Tibial nerve (tissue), 4 donors: ENCODE results near the gene PNRC1.

Experiments used
- CTCF ChIP-seq, 5 experiments: fragments of 200-600 bp in 3 of 5; fragments of 450-650 bp in 2 of 5; sonication (generic) in 3 of 5; IDR thresholded peaks; one replicate each; pipeline ENCODE4 v1.5.1; 2016 to 2019; ENCODE audit warnings: antibody characterized with exemption in 5 of 5, mild to moderate bottlenecking in 3 of 5, moderate library complexity in 2 of 5
- EP300 ChIP-seq, 2 donors: sonication (generic); formaldehyde crosslinking; IDR thresholded peaks; one replicate each; pipeline ENCODE4 v1.6.1; 2017; ENCODE audit warnings: antibody characterized with exemption in 2 of 2, mild to moderate bottlenecking in 1 of 2
- POLR2A ChIP-seq, 2 donors: fragments of 450-650 bp; IDR thresholded peaks; one replicate each; pipeline ENCODE4 v1.6.1; 2017; ENCODE audit warnings: antibody characterized with exemption in 2 of 2, mild to moderate bottlenecking in 2 of 2, moderate library complexity in 2 of 2

- no peak for TF ChIP-seq CTCF (IDR thresholded peaks at IDR 0.05)
- no peak for TF ChIP-seq POLR2A (IDR thresholded peaks at IDR 0.05)
- no peak for TF ChIP-seq EP300 (IDR thresholded peaks at IDR 0.05)
These were observed 48.0 kb upstream of the PNRC1 start for GRCh38 chr6:89032599-89032998.
